Fibroblast of pulmonary artery (primary cell): ENCODE results near the gene SLC2A9.
"Not testable (repeated sequence)": the region's sequence is repeated elsewhere in the genome, so short reads cannot be mapped to it uniquely, and the experiment has no call there.

Experiments used
- DNase-seq: peaks from one replicate; pipeline ENCODE4 v3.0.0-alpha.2; 2010; ENCODE audit warnings: low read depth
- H3K4me3 ChIP-seq: replicated peaks from 2 replicates; pipeline ENCODE4 v1.5.1; 2011; ENCODE audit warnings: low read depth, mild to moderate bottlenecking, control low read depth, low read length, moderate library complexity
- CTCF ChIP-seq: IDR thresholded peaks from 2 replicates; pipeline ENCODE4 v1.5.1; 2011; ENCODE audit warnings: mild to moderate bottlenecking, control low read depth, low read length, inconsistent platforms; ENCODE audit errors: missing control alignments

SLC2A9 gene

DNA sequence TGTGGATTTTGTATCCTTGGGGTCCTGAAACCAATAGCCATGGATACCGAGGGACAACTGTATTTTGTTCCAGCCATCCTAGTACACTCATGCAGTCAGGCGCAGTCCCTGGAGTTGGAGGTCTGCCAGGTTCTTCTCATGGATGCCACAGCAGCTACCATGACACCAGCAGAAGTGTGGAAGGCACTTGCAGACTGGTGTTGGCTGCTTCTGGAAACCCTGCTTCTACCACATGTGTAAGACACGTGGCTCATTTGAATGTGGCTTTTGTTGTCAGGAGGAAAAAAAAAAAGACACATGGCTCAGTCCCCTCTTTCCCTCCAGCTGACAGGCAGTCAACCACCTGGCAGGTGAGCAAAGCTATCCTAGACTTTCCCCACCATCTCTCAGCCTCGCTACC is 220.4 kb downstream of the SLC2A9 start:
- no peak for DNase-seq
- TF ChIP-seq CTCF: no peak
- no peak overlapping the region for H3K4me3 ChIP-seq

DNA sequence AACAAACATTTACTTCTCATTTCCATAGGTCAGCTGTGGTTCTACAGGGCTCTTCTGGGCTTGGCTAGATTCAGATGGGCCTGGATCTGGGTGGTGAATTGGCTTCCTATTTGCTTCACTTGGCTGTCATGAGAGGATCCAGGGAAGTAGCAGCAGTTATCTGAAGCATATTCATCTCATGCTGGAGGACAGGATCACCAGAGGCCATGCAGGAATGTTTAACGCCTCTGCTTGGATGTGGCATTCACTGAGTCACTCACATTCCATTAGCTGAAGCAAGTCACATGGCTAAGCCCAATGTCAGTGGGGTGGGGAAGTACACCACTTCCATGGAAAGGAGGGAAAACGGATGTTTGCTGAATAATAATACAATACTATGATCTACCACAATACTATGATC is 224.7 kb downstream of the SLC2A9 start:
- not testable (repeated sequence) for DNase-seq, H3K4me3 ChIP-seq

GRCh38 chr4:9792381-9792780 is 228.9 kb downstream of the SLC2A9 start:
- no peak for TF ChIP-seq CTCF
- no peak overlapping the region for H3K4me3 ChIP-seq
- DNase-seq: no peak

DNA sequence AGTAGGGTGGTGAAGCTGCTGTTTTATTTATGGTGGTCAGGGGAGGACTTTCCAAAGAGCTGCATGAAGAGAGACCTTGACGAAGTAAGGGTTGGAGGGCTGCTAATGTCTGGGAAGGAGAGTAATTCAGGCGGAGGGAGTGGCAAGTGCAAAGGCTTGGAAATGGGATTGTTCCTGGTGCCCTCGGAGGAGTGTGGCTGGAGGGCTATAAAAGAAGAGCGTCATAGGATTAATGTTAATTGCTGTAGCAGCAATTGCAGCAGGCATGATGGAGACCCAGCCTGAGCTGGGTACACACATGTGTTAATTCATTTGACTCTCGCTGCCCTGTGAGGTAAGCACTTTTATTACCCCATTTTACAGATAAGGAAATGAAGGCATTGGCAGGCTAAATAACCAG is 235.4 kb downstream of the SLC2A9 start:
- DNase-seq: not testable (repeated sequence)

GRCh38 chr4:9782136-9782436 is 239.2 kb downstream of the SLC2A9 start:
- no peak overlapping the region for H3K4me3 ChIP-seq
- no peak for TF ChIP-seq CTCF
- DNase-seq: no peak

More for the DNA sequence above, 235.4 kb downstream of the SLC2A9 start:
- not testable (repeated sequence) for H3K4me3 ChIP-seq

GRCh38 chr4:9781343-9782135 is 239.8 kb downstream of the SLC2A9 start, which contains the start of gene DRD5:
Gene DRD5 (plus strand): TSS chr4:9781634. CDS start chr4:9782030, 396 bp downstream.
- no peak for TF ChIP-seq CTCF
- DNase-seq: no peak
- H3K4me3 ChIP-seq: no peak within 1 kb of the TSS
